Endothelial cell of umbilical vein (primary cell): ENCODE data around the gene NAV2. TPM values are rescaled to one million over a fixed set of nuclear protein-coding genes. Genes with fewer than 3 reads are reported as not detected.

Experiments
- BruUV-seq: library from RNA; stranded (reverse); fragments of 400-500 nt; replicated peaks from 2 replicates; lab custom pipeline; 2021; lab: Mats Ljungman, UMichigan
- CTCF ChIA-PET: fragments of 300-600, 350-600 bp; sonication (Branson Sonifier 250); formaldehyde crosslinking; loops from one replicate; lab custom pipeline; 2021; ENCODE audit warnings: antibody characterized with exemption, inconsistent platforms; lab: Charles Lee
- POLR2A ChIA-PET: fragments of 300-600, 350-600 bp; sonication (Branson Sonifier 250); formaldehyde crosslinking; loops from one replicate; lab custom pipeline; 2021; ENCODE audit warnings: antibody characterized with exemption, inconsistent platforms; lab: Charles Lee
- DNase-seq: peaks from one replicate; pipeline ENCODE4 v3.0.0-alpha.2; 2011; ENCODE audit warnings: low read depth, low spot score
- FAIRE-seq: peaks from 2 replicates; lab custom pipeline; 2011; peaks lifted over from hg19 to GRCh38; lab: Jason Lieb, UNC
- H2AFZ ChIP-seq: 2 replicates; pipeline ENCODE4 v1.6.0; 2012; ENCODE audit warnings: low read depth, low read length, control low read depth, inconsistent platforms
- H3K27ac ChIP-seq: 2 replicates; pipeline ENCODE4 v1.5.1; 2011; ENCODE audit warnings: low read depth, mild to moderate bottlenecking, control low read depth, low read length, moderate library complexity; ENCODE audit not compliant: insufficient read depth
- H3K27me3 ChIP-seq, 2 experiments: 2 replicates each; pipeline versions ENCODE4 v1.6.0 to v1.6.1; 2011; ENCODE audit warnings: low read length in 2 of 2, mixed read lengths in 1 of 2; ENCODE audit not compliant: control insufficient read depth in 2 of 2, insufficient read depth in 2 of 2
- H3K36me3 ChIP-seq, 2 experiments: 2 replicates in 1 of 2; 3 replicates in 1 of 2; pipeline ENCODE4 v1.5.1; 2011; ENCODE audit warnings: low read length in 2 of 2, mild to moderate bottlenecking in 1 of 2, moderate library complexity in 1 of 2; ENCODE audit not compliant: control insufficient read depth in 2 of 2, insufficient read depth in 2 of 2; ENCODE audit errors: extremely low read depth in 1 of 2
- H3K4me1 ChIP-seq: 3 replicates; pipeline ENCODE4 v1.5.1; 2011; ENCODE audit warnings: mild to moderate bottlenecking, low read length; ENCODE audit not compliant: control insufficient read depth, insufficient read depth; ENCODE audit errors: extremely low read depth
- H3K4me2 ChIP-seq: 2 replicates; pipeline ENCODE4 v1.6.1; 2011; ENCODE audit warnings: low read length, control low read depth, mixed read lengths; ENCODE audit not compliant: insufficient read depth
- H3K4me3 ChIP-seq, 3 experiments: fragments of 200-600 bp in 1 of 3; sonication (generic), shearing (Covaris generic) in 1 of 3; replicated peaks in 1 of 3; 2 replicates each; pipeline ENCODE4 v1.5.1; 2011 to 2016; ENCODE audit warnings: control low read depth in 3 of 3, low read length in 3 of 3, mild to moderate bottlenecking in 2 of 3, inconsistent platforms in 1 of 3, low read depth in 1 of 3, moderate library complexity in 1 of 3; ENCODE audit not compliant: insufficient read depth in 1 of 3
- H3K79me2 ChIP-seq: 2 replicates; pipeline ENCODE4 v1.6.0; 2012; ENCODE audit warnings: low read length, inconsistent platforms; ENCODE audit not compliant: control insufficient read depth, insufficient read depth
- H3K9ac ChIP-seq: replicated peaks from 2 replicates; pipeline ENCODE3; 2011; ENCODE audit warnings: low read length, control low read depth; ENCODE audit not compliant: insufficient read depth; ENCODE audit errors: extremely low read depth
- H3K9me1 ChIP-seq: replicated peaks from 3 replicates; pipeline ENCODE4 v1.6.0; 2011; ENCODE audit warnings: mild to moderate bottlenecking, low read length; ENCODE audit not compliant: control insufficient read depth, insufficient read depth; ENCODE audit errors: extremely low read depth
- H3K9me3 ChIP-seq: replicated peaks from 2 replicates; pipeline ENCODE4 v1.5.1; 2012; ENCODE audit warnings: low read length, inconsistent platforms; ENCODE audit not compliant: control insufficient read depth, insufficient read depth
- H4K20me1 ChIP-seq: replicated peaks from 2 replicates; pipeline ENCODE3; 2011; ENCODE audit warnings: mild to moderate bottlenecking, low read length; ENCODE audit not compliant: control insufficient read depth, insufficient read depth; ENCODE audit errors: extremely low read depth
- EZH2 ChIP-seq: IDR thresholded peaks from 2 replicates; pipeline ENCODE4 v1.6.1; 2012; ENCODE audit warnings: borderline replicate concordance, low read depth, mild to moderate bottlenecking, moderate library complexity, low read length, inconsistent platforms; ENCODE audit not compliant: severe bottlenecking
- GATA2 ChIP-seq: IDR thresholded peaks from 2 replicates; pipeline ENCODE4 v1.7.0; 2011; ENCODE audit warnings: low read depth, mild to moderate bottlenecking, moderate library complexity, mixed read lengths, low read length; ENCODE audit not compliant: insufficient read length, insufficient read depth
- JUN ChIP-seq: IDR thresholded peaks from 2 replicates; pipeline ENCODE4 v1.6.1; 2011; ENCODE audit warnings: borderline replicate concordance, low read depth; ENCODE audit not compliant: insufficient read length, insufficient read depth
- MYC ChIP-seq: IDR thresholded peaks from one replicate; pipeline ENCODE4 v1.6.1; 2011; ENCODE audit warnings: mild to moderate bottlenecking, low read depth, low read length
- POLR2A ChIP-seq: IDR thresholded peaks from 2 replicates; pipeline ENCODE4 v1.6.1; 2012; ENCODE audit warnings: low read depth, mild to moderate bottlenecking, control low read depth, low read length
- dilution Hi-C: fragments of 300-500 bp; cut with MboI; formaldehyde crosslinking; loops from one replicate; pipeline ENCODE4 v1.15.0; 2019; ENCODE audit warnings: low sequenced_read_pairs; ENCODE audit not compliant: extremely low pct_ligation_motif_present
- intact Hi-C: fragments of 100-400 bp; cut with micrococcal nuclease; formaldehyde crosslinking; loops from one replicate; pipeline ENCODE4 v1.10.0; 2022
- polyA plus RNA-seq, 4 experiments: library from polyadenylated mRNA; depleted of rRNA in 3 of 4; stranded (reverse) in 3 of 4; unstranded in 1 of 4; fragments of >200 nt; gene quantifications; 2 replicates each; pipeline versions ENCODE4 v1.2.1 to v1.2.3, GENCODE V29; 2011 to 2012; ENCODE audit warnings: missing spikeins in 1 of 4
- total RNA-seq: library from RNA; stranded (reverse); gene quantifications from 2 replicates; pipeline ENCODE4 v1.2.3, GENCODE V29; 2021
- TF ChIP-seq, protein P1 (sequence below): IDR thresholded peaks from 2 replicates; pipeline ENCODE4 v1.6.1; 2011; ENCODE audit not compliant: insufficient read depth, insufficient read length
- TF ChIP-seq, protein P2 (sequence below), 2 donors: IDR thresholded peaks; 1 replicate in 1 of 2; 2 replicates in 1 of 2; pipeline ENCODE4 v1.5.1; 2011; ENCODE audit warnings: low read length in 2 of 2, mild to moderate bottlenecking in 2 of 2, moderate library complexity in 2 of 2, control low read depth in 1 of 2, inconsistent platforms in 1 of 2, low read depth in 1 of 2; ENCODE audit not compliant: insufficient read depth in 1 of 2; ENCODE audit errors: extremely low read depth in 1 of 2

The NAV2 gene
- total and polyA plus RNA-seq, 2 donors (not counting 3 experiments of a cell fraction or from before 2014, with no cell fraction given), result 10.9 to 68.0 TPM

DNA sequence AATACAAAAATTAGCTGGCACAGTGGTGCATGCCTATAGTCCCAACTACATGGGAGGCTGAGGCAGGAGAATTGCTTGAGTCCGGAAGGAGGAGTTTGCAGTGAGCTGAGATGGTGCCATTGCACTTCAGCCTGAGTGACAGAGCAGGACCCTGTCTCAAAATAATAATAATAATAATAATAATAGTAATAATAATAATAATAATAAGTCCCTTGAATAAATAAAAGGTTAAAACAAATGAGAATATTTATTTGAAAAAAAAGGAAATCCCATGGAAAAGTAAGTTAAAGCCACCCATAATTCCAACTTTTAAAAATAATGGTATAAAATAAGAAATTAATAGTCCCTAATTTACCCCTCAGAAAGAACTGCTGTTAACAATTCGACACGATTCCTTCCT lies 10.0 kb upstream of the NAV2 start:
- H4K20me1 ChIP-seq, result no peaks in the 10 kb centered on the region
- H2AFZ ChIP-seq, result no peak overlapping the region
- no peak overlapping the region for H3K4me2 ChIP-seq
- DNase-seq, result no peak
- no peaks in the 10 kb centered on the region for H3K9me3 ChIP-seq
- H3K4me1 ChIP-seq, result peaks cover 16% of the 10 kb centered on the region
- no peak overlapping the region for H3K4me3 ChIP-seq
- no peaks in the 10 kb centered on the region for H3K36me3 ChIP-seq
- H3K9ac ChIP-seq, result no peak overlapping the region
- dilution Hi-C loops, result no loop called here
- ChIA-PET POLR2A (no interaction called here), CTCF (interaction anchor here (0.9 to 2.4 kb wide), 3 partner anchors 12 to 44 kb away, joined by 4 to 8 read pairs (median 4); no protein-coding TSS in a partner anchor)
- intact Hi-C loops, result no loop called here
- no peaks in the 10 kb centered on the region for H3K79me2 ChIP-seq
- no peaks in the 10 kb centered on the region for H3K9me1 ChIP-seq
- H3K27ac ChIP-seq, result no peak overlapping the region
- BruUV-seq, result no TSS peak
- FAIRE-seq, result no peak
- no peaks in the 10 kb centered on the region for H3K27me3 ChIP-seq
- TF ChIP-seq JUN (no peak), POLR2A (no peak), EZH2 (no peak), GATA2 (no peak), MYC (no peak)
- TF ChIP-seq, protein P1, sequence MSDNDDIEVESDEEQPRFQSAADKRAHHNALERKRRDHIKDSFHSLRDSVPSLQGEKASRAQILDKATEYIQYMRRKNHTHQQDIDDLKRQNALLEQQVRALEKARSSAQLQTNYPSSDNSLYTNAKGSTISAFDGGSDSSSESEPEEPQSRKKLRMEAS, result no peak
- TF ChIP-seq, protein P2, sequence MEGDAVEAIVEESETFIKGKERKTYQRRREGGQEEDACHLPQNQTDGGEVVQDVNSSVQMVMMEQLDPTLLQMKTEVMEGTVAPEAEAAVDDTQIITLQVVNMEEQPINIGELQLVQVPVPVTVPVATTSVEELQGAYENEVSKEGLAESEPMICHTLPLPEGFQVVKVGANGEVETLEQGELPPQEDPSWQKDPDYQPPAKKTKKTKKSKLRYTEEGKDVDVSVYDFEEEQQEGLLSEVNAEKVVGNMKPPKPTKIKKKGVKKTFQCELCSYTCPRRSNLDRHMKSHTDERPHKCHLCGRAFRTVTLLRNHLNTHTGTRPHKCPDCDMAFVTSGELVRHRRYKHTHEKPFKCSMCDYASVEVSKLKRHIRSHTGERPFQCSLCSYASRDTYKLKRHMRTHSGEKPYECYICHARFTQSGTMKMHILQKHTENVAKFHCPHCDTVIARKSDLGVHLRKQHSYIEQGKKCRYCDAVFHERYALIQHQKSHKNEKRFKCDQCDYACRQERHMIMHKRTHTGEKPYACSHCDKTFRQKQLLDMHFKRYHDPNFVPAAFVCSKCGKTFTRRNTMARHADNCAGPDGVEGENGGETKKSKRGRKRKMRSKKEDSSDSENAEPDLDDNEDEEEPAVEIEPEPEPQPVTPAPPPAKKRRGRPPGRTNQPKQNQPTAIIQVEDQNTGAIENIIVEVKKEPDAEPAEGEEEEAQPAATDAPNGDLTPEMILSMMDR (IDR thresholded peaks at IDR 0.05; ENCODE audit: extremely low read depth in 1 of 2, insufficient read depth in 1 of 2, low read depth in 1 of 2, low read length in 2 of 2), result no peak
